Endodermal cell (in vitro differentiated cells): Measurements from ENCODE around the gene OR14K1. TPM values are rescaled to one million over a fixed set of nuclear protein-coding genes. Genes with fewer than 3 reads are reported as not detected.
"Not testable (repeated sequence)": the region's sequence is repeated elsewhere in the genome, so short reads cannot be mapped to it uniquely, and the experiment has no call there.

Experiments
- DNase-seq: peaks from one replicate; pipeline ENCODE4 v3.0.0-alpha.2; 2017
- H3K27ac ChIP-seq: 2 replicates; pipeline ENCODE4 v1.5.1; 2013; ENCODE audit warnings: mild to moderate bottlenecking, low read depth, low read length, moderate library complexity
- H3K27me3 ChIP-seq: 2 replicates; pipeline ENCODE4 v1.6.1; 2013; ENCODE audit warnings: mild to moderate bottlenecking, low read length, moderate library complexity; ENCODE audit not compliant: insufficient read depth, control insufficient read depth, poor library complexity, severe bottlenecking
- H3K36me3 ChIP-seq: 2 replicates; pipeline ENCODE4 v1.7.0; 2013; ENCODE audit warnings: mild to moderate bottlenecking, low read length, moderate library complexity; ENCODE audit not compliant: control insufficient read depth, insufficient read depth
- H3K4me1 ChIP-seq: one replicate; pipeline ENCODE4 v1.7.0; 2013; ENCODE audit warnings: low read length; ENCODE audit not compliant: control insufficient read depth, insufficient read depth
- H3K4me3 ChIP-seq: 2 replicates; pipeline ENCODE4 v1.5.1; 2013; ENCODE audit warnings: mild to moderate bottlenecking, low read length, moderate library complexity
- H3K9ac ChIP-seq: 2 replicates; pipeline ENCODE4 v1.6.1; 2013; ENCODE audit warnings: mild to moderate bottlenecking, low read length, moderate library complexity; ENCODE audit not compliant: poor library complexity, severe bottlenecking; ENCODE audit errors: extremely low read depth
- H3K9me3 ChIP-seq: 2 replicates; pipeline ENCODE4 v1.6.1; 2013; ENCODE audit warnings: mild to moderate bottlenecking, low read length, moderate library complexity; ENCODE audit not compliant: control insufficient read depth
- H3K27ac Mint-ChIP-seq: 2 replicates; pipeline ENCODE4 v1.8.0; 2020; ENCODE audit warnings: mixed read lengths
- H3K27me3 Mint-ChIP-seq: 2 replicates; pipeline ENCODE4 v1.8.0; 2021; ENCODE audit warnings: mild to moderate bottlenecking, mixed read lengths; ENCODE audit not compliant: insufficient read depth
- H3K36me3 Mint-ChIP-seq: 2 replicates; pipeline ENCODE4 v1.8.0; 2020; ENCODE audit warnings: low read depth, mixed read lengths
- H3K4me1 Mint-ChIP-seq: 2 replicates; pipeline ENCODE4 v1.8.0; 2020; ENCODE audit warnings: mixed read lengths
- H3K4me3 Mint-ChIP-seq: 2 replicates; pipeline ENCODE4 v1.8.0; 2020; ENCODE audit warnings: mild to moderate bottlenecking, moderate library complexity, mixed read lengths
- H3K9me3 Mint-ChIP-seq: 2 replicates; pipeline ENCODE4 v1.8.0; 2020; ENCODE audit warnings: mild to moderate bottlenecking, mixed read lengths
- CTCF ChIP-seq: fragments of 200-600 bp; sonication (generic); conservative IDR thresholded peaks from 2 replicates; pipeline ENCODE4 v1.5.0; 2021; ENCODE audit warnings: antibody characterized with exemption, mild to moderate bottlenecking
- WGBS, 2 experiments: methylation state at CpG; one replicate each; pipeline versions ENCODE4 v1.1.5 to v1.1.7; 2013; ENCODE audit warnings: missing lambda C conversion rate in 2 of 2, mixed read lengths in 1 of 2; ENCODE audit not compliant: insufficient coverage in 1 of 2, insufficient read length in 1 of 2; 5-methylcytosine and 5-hydroxymethylcytosine counted together
- long read RNA-seq, 4 experiments: library from polyadenylated mRNA in 2 of 4; library from RNA in 1 of 4; library from capped mRNA in 1 of 4; stranded (forward) in 3 of 4; unstranded in 1 of 4; transcript quantifications; one replicate each; pipeline ENCODE4 v2.0.0, GENCODE V29; 2020 to 2021; ENCODE audit warnings: inconsistent platforms in 1 of 4
- polyA plus RNA-seq, 2 experiments: library from polyadenylated mRNA; stranded (reverse); fragments of 50-300 nt; gene quantifications; one replicate each; pipeline ENCODE4 v1.2.3, GENCODE V29; 2013
- total RNA-seq, 2 donors: library from RNA; stranded (reverse); fragmentation: NEBNext Ultra II Directional in 1 of 2; extraction: Animal tissue kit (Norgen Biotek cat#: 25700) in 1 of 2; gene quantifications; 2 replicates in 1 of 2; 3 replicates in 1 of 2; pipeline ENCODE4 v1.2.1, GENCODE V29; 2021

The OR14K1 gene, protein sequence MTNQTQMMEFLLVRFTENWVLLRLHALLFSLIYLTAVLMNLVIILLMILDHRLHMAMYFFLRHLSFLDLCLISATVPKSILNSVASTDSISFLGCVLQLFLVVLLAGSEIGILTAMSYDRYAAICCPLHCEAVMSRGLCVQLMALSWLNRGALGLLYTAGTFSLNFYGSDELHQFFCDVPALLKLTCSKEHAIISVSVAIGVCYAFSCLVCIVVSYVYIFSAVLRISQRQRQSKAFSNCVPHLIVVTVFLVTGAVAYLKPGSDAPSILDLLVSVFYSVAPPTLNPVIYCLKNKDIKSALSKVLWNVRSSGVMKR
- total RNA-seq: under 1 TPM in 1 of 2 donors, not detected in 1; 0.29 TPM
- polyA plus RNA-seq (2013, experiment 1 of 2): not detected
- polyA plus RNA-seq (2013, experiment 2 of 2): not detected
- long read RNA-seq, experiment 1: 0 reads
- long read RNA-seq, experiment 2: 0 reads
- long read RNA-seq, experiment 3: 0 reads
- long read RNA-seq, experiment 4: 0 reads

- H3K9me3 ChIP-seq: peaks cover 86% of the 10 kb centered on the region
- H3K27ac ChIP-seq: no peak within 1 kb of the TSS
- DNase-seq: no peak
- WGBS, 2 experiments: 100% methylated on average over 1 of the region's 1 CpG
- H3K36me3 ChIP-seq: no peaks in the 10 kb centered on the region
- H3K4me3 ChIP-seq: no peak within 1 kb of the TSS
- no peaks in the 10 kb centered on the region for H3K27me3 Mint-ChIP-seq
- TF ChIP-seq CTCF: no peak
- H3K36me3 Mint-ChIP-seq: no peaks in the 10 kb centered on the region
- no peaks in the 10 kb centered on the region for H3K4me1 Mint-ChIP-seq
- H3K27me3 ChIP-seq: no peaks in the 10 kb centered on the region
- no peaks in the 10 kb centered on the region for H3K4me1 ChIP-seq
- peaks cover 41% of the 10 kb centered on the region for H3K9me3 Mint-ChIP-seq
- H3K9ac ChIP-seq: no peak within 1 kb of the TSS
- H3K27ac Mint-ChIP-seq: no peak within 1 kb of the TSS
- H3K4me3 Mint-ChIP-seq: no peak within 1 kb of the TSS
Observed at GRCh38 chr1:247738315-247738714, at the start of gene OR14K1. OR14K1 (plus strand) TSS chr1:247738615; CDS start chr1:247738615, 0 bp downstream.

- peaks cover 45% of the 10 kb centered on the region for H3K9me3 Mint-ChIP-seq
- no peak for DNase-seq
- no peak for TF ChIP-seq CTCF
- H3K27me3 Mint-ChIP-seq: no peaks in the 10 kb centered on the region
- H3K9me3 ChIP-seq: peaks cover 46% of the 10 kb centered on the region
- H3K36me3 ChIP-seq: no peaks in the 10 kb centered on the region
- no peak overlapping the region for H3K4me3 ChIP-seq
- no peak overlapping the region for H3K27ac ChIP-seq
- H3K4me1 ChIP-seq: no peaks in the 10 kb centered on the region
- no peaks in the 10 kb centered on the region for H3K36me3 Mint-ChIP-seq
- H3K4me3 Mint-ChIP-seq: no peak overlapping the region
- no peak overlapping the region for H3K27ac Mint-ChIP-seq
- 94 to 100% methylated on average over 1 of the region's 1 CpG for WGBS, 2 experiments
- H3K4me1 Mint-ChIP-seq: no peaks in the 10 kb centered on the region
- no peaks in the 10 kb centered on the region for H3K27me3 ChIP-seq
- H3K9ac ChIP-seq: no peak overlapping the region
Observed at GRCh38 chr1:247701338-247701737, 37.1 kb upstream of the OR14K1 start.

- not testable (repeated sequence) for DNase-seq, H3K9ac ChIP-seq, H3K27ac ChIP-seq, H3K27ac Mint-ChIP-seq, H3K4me1 ChIP-seq, H3K4me3 Mint-ChIP-seq, H3K4me1 Mint-ChIP-seq, H3K27me3 ChIP-seq, H3K27me3 Mint-ChIP-seq, H3K36me3 Mint-ChIP-seq, H3K4me3 ChIP-seq, H3K36me3 ChIP-seq
- WGBS, 2 experiments: 85% methylated on average over 8 of the region's 8 CpGs; no CpG with 5 or more reads in 1 of the 2 experiments
- peaks cover 51% of the 10 kb centered on the region for H3K9me3 ChIP-seq
- peaks cover 40% of the 10 kb centered on the region for H3K9me3 Mint-ChIP-seq
Observed at GRCh38 chr1:247710681-247711080, 27.7 kb upstream of the OR14K1 start.
